ENCODE measurements around the gene ALOX5.
"Not testable (repeated sequence)": the region's sequence is repeated elsewhere in the genome, so short reads cannot be mapped to it uniquely, and the experiment has no call there.

The ALOX5 gene

DNA sequence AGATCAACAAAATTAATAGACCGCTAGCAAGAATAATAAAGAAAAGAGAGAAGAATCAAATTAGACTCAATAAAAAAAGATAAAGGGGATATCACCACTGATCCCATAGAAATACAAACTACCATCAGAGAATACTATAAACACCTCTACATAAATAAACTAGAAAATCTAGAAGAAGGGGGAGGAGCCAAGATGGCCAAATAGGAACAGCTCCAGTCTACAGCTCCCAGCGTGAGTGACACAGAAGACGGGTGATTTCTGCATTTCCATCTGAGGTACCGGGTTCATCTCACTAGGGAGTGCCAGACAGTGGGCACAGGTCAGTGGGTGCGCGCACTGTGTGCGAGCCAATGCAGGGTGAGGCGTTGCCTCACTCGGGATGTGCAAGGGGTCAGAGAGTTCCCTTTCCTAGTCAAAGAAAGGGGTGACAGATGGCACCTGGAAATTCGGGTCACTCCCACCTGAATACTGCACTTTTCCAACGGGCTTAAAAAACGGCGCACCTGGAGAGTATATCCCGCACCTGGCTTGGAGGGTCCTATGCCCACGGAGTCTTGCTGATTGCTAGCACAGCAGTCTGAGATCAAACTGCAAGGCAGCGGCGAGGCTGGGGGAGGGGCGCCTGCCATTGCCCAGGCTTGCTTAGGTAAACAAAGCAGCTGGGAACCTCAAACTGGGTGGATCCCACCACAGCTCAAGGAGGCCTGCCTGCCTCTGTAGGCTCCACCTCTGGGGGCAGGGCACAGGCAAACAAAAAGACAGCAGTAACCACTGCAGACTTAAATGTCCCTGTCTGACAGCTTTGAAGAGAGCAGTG is 11.8 kb upstream of the ALOX5 start:
- not testable (repeated sequence) for H3K27ac ChIP-seq (replicated peaks); H3K27me3 ChIP-seq (ENCODE audit: insufficient read depth, poor library complexity, severe bottlenecking); H3K4me3 ChIP-seq (replicated peaks; ENCODE audit: insufficient read depth, low read length); DNase-seq (ENCODE audit: low read depth in 1 of 2, low spot score in 1 of 2)

GRCh38 chr10:45367643-45368042 is 6.4 kb upstream of the ALOX5 start:
- H3K27ac ChIP-seq (replicated peaks); H3K27me3 ChIP-seq (ENCODE audit: insufficient read depth, poor library complexity, severe bottlenecking); DNase-seq (ENCODE audit: low read depth in 1 of 2, low spot score in 1 of 2); H3K4me3 ChIP-seq (replicated peaks; ENCODE audit: insufficient read depth, low read length): not testable (repeated sequence)

DNA sequence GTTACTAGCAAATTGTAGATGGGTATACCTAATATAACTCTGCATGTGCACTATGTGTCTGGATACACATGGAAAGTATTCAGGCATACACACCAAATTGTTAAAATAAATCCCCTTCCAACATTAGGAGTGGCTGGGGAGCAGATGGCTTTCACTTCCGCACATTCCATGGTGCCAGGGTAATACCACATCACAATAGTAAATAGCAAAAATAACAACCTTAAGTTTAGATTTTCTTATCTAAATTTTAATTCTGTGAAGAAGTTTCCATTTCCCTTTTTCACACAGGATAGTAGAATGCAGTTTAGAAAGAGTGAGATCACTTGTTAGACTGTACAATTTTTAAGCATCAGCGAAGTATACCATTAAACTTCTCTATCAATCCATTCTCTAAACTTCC is 5.8 kb upstream of the ALOX5 start:
- DNase-seq (ENCODE audit: low read depth in 1 of 2, low spot score in 1 of 2), result no peak
- Histone ChIP-seq H3K27ac (replicated peaks) (no peak overlapping the region), H3K27me3 (ENCODE audit: insufficient read depth, poor library complexity, severe bottlenecking) (no peaks in the 10 kb centered on the region), H3K4me3 (replicated peaks; ENCODE audit: insufficient read depth, low read length) (no peak overlapping the region)
- no peak for TF ChIP-seq REST (IDR thresholded peaks at IDR 0.05; ENCODE audit: insufficient replicate concordance, low read depth)
- TF ChIP-seq, protein P1, sequence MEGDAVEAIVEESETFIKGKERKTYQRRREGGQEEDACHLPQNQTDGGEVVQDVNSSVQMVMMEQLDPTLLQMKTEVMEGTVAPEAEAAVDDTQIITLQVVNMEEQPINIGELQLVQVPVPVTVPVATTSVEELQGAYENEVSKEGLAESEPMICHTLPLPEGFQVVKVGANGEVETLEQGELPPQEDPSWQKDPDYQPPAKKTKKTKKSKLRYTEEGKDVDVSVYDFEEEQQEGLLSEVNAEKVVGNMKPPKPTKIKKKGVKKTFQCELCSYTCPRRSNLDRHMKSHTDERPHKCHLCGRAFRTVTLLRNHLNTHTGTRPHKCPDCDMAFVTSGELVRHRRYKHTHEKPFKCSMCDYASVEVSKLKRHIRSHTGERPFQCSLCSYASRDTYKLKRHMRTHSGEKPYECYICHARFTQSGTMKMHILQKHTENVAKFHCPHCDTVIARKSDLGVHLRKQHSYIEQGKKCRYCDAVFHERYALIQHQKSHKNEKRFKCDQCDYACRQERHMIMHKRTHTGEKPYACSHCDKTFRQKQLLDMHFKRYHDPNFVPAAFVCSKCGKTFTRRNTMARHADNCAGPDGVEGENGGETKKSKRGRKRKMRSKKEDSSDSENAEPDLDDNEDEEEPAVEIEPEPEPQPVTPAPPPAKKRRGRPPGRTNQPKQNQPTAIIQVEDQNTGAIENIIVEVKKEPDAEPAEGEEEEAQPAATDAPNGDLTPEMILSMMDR (IDR thresholded peaks at IDR 0.05; ENCODE audit: insufficient read depth, low read length), result no peak
- no peak for TF ChIP-seq GABPA (IDR thresholded peaks at IDR 0.05; ENCODE audit: low read depth)
- no peak for TF ChIP-seq SPI1 (IDR thresholded peaks at IDR 0.05; ENCODE audit: borderline replicate concordance, low read depth)
- no peak for TF ChIP-seq POLR2AphosphoS5 (IDR thresholded peaks at IDR 0.05; ENCODE audit: low read depth)

DNA sequence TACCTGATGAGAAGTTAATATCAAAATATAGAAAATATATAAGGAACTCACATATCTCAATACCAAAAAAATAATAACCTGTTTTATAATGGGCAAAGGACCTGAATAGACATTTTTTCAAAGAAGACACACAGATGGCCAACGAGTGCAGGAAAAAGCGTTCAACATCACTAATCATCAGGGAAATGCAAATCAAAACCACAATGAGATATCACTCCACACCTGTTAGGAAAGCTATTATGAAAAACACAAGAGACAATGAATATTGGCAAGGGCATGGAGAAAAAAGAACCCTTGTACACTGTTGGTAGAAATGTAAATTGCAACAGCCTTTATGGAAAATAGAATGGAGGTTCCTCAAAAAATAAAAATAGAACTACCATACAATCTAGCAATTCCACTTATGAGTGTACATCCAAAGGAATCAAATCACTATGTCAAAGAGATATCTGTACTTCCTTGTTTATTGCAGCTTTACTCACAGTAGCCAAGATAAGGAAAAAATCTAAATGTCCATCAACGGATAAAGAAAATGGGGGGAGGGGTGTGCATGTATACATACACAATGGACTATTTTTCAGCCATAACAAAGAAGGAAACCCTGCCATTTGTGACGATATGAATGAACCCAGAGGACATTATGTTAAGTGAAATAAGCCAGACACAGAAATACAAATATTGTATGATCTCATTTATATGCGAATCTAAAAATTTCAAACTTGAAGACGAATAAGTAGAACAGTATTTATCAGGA is 3.6 kb upstream of the ALOX5 start:
- Histone ChIP-seq H3K27me3 (ENCODE audit: insufficient read depth, poor library complexity, severe bottlenecking) (no peaks in the 10 kb centered on the region), H3K27ac (replicated peaks) (no peak overlapping the region), H3K4me3 (replicated peaks; ENCODE audit: insufficient read depth, low read length) (no peak overlapping the region)
- TF ChIP-seq REST (IDR thresholded peaks at IDR 0.05; ENCODE audit: insufficient replicate concordance, low read depth) (no peak), GABPA (IDR thresholded peaks at IDR 0.05; ENCODE audit: low read depth) (no peak), SPI1 (IDR thresholded peaks at IDR 0.05; ENCODE audit: borderline replicate concordance, low read depth) (no peak), POLR2AphosphoS5 (IDR thresholded peaks at IDR 0.05; ENCODE audit: low read depth) (no peak)
- TF ChIP-seq, protein P1 (IDR thresholded peaks at IDR 0.05; ENCODE audit: insufficient read depth, low read length), result no peak
- no peak for DNase-seq (ENCODE audit: low read depth in 1 of 2, low spot score in 1 of 2)
